Mesangial cell (primary cell): Measurements from ENCODE around the gene OR5H1. TPM values are rescaled to one million over a fixed set of nuclear protein-coding genes. Genes with fewer than 3 reads are reported as not detected.

ENCODE experiments used
- total RNA-seq: library from RNA; depleted of rRNA; stranded (reverse); fragments of >200 nt; gene quantifications from 2 replicates; pipeline ENCODE4 v1.2.3, GENCODE V29; 2015

OR5H1 gene
- total RNA-seq = not detected in 2 replicates

GRCh38 chr3:98130421-98130820, at the start of gene OR5H1:
Gene OR5H1, plus strand, starts transcription at chr3:98130721. Its CDS starts 1,977 bp downstream, at chr3:98132698.

DNA sequence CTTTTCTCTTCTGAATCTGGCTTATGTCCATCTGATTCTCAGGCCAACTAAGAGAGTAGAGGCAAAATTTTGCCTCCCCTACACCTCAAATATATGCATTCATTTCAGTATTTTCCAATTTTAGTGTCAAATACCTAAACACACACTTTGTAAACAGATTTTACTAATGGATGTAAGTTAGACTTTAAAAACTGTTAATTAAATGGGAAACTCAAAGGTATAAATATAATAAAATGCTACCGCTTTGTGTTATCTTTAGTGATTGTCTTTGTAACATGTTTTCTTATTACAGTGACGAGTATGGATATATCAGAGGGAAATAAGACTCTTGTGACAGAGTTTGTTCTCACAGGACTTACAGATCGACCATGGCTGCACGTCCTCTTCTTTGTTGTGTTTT, 43.6 kb upstream of the OR5H1 start, which contains the start of gene OR5AC2:
OR5AC2 (plus strand) TSS at position 301 of the 400 bp plus-strand sequence; CDS start at position 301, 0 bp downstream.

DNA sequence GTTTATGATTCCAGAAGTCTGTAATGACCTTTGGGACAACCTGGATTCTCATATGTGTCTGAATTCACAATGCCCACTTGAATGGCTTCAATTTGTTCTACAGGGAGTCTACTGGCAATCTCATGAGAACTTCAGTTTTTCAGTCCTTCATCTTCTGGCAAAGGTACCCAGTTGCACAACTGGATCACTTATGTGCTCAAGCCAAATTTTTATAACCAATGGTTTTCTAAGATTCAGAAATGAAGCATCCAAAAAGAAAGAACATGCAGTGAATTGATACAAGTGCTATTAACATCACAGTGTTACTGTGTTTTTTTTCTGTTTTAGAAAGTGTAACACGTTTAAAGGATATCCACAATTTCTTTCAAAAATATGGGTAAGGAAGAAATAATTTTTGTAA, 16.7 kb downstream of the OR5H1 start, which contains the start of gene OR5H14:
OR5H14 (plus strand) TSS at position 301 of the 400 bp plus-strand sequence. CDS start 1,907 bp downstream, outside the sequence.

GRCh38 chr3:98166396-98166795, 35.9 kb downstream of the OR5H1 start, which contains the start of gene OR5H15:
Gene OR5H15, plus strand, starts transcription at chr3:98166696. Its CDS starts 2,004 bp downstream, at chr3:98168700.

Other genes with a start within 250 kb of the OR5H1 start
- gene RIOX2, start 158.3 kb upstream of the OR5H1 start, total RNA-seq = 17.1 and 18.9 TPM in 2 replicates
- gene GABRR3, start 95.4 kb upstream of the OR5H1 start, total RNA-seq = not detected in 2 replicates
- not detected in 2 replicates for gene OR5AC2, start 43.5 kb upstream of the OR5H1 start, total RNA-seq
- gene OR5H14, start 16.8 kb downstream of the OR5H1 start, total RNA-seq = not detected in 2 replicates
- gene OR5H15, start 36.0 kb downstream of the OR5H1 start, total RNA-seq = not detected in 2 replicates
- gene OR5H6, start 133.5 kb downstream of the OR5H1 start, total RNA-seq = not detected in 2 replicates
- gene OR5H2, start 151.8 kb downstream of the OR5H1 start, total RNA-seq = not detected in 2 replicates
- not detected in 2 replicates for gene OR5K4, start 223.1 kb downstream of the OR5H1 start, total RNA-seq